H1 (cell line): ENCODE measurements around the gene RIMS3. TPM values are rescaled to one million over a fixed set of nuclear protein-coding genes. Genes with fewer than 3 reads are reported as not detected.

ENCODE experiments used
- BRCA1 ChIP-seq: IDR thresholded peaks from 2 replicates; pipeline ENCODE4 v1.6.1; 2012; ENCODE audit warnings: low read depth, low read length, improper control_type of control experiment
- CBX8 ChIP-seq: fragments of 300-800, 300-1000 bp; sonication (generic); IDR thresholded peaks from 2 replicates; pipeline ENCODE4 v1.7.1; 2016; ENCODE audit warnings: low read depth, low read length, borderline replicate concordance
- CHD2 ChIP-seq: IDR thresholded peaks from 2 replicates; pipeline ENCODE4 v1.6.1; 2012; ENCODE audit warnings: low read length, improper control_type of control experiment
- CREB1 ChIP-seq: IDR thresholded peaks from 2 replicates; pipeline ENCODE4 v1.6.1; 2012; ENCODE audit warnings: inconsistent platforms
- CTBP2 ChIP-seq: IDR thresholded peaks from 2 replicates; pipeline ENCODE4 v1.7.0; 2011; ENCODE audit warnings: borderline replicate concordance, mild to moderate bottlenecking, moderate library complexity, mixed read lengths, low read length; ENCODE audit not compliant: insufficient read depth, insufficient read length
- EGR1 ChIP-seq: IDR thresholded peaks from 2 replicates; pipeline ENCODE4 v1.6.1; 2011; ENCODE audit warnings: low read depth, low read length, borderline replicate concordance
- EP300 ChIP-seq, 2 experiments: IDR thresholded peaks; 1 replicate in 1 of 2; 2 replicates in 1 of 2; pipeline ENCODE4 v1.6.1; 2011 to 2012; ENCODE audit warnings: low read depth in 2 of 2, low read length in 2 of 2, mild to moderate bottlenecking in 2 of 2, borderline replicate concordance in 1 of 2, inconsistent platforms in 1 of 2, moderate library complexity in 1 of 2
- EZH2 ChIP-seq: fragments of 200-600 bp; sonication (generic); IDR thresholded peaks from 2 replicates; pipeline ENCODE4 v1.7.1; 2012; ENCODE audit warnings: low read depth, mild to moderate bottlenecking, moderate library complexity, low read length, inconsistent platforms; ENCODE audit not compliant: severe bottlenecking
- FOSL1 ChIP-seq: IDR thresholded peaks from 2 replicates; pipeline ENCODE4 v1.6.1; 2011; ENCODE audit warnings: mild to moderate bottlenecking, low read depth, low read length, moderate library complexity; ENCODE audit not compliant: insufficient read depth
- HDAC2 ChIP-seq, 2 experiments: fragments of 300-600 bp in 1 of 2; sonication (generic) in 1 of 2; IDR thresholded peaks; 2 replicates each; pipeline ENCODE4 v1.6.1; 2011 to 2012; ENCODE audit warnings: low read depth in 2 of 2, low read length in 2 of 2, mild to moderate bottlenecking in 2 of 2, moderate library complexity in 2 of 2, borderline replicate concordance in 1 of 2, inconsistent platforms in 1 of 2
- JUN ChIP-seq: IDR thresholded peaks from 2 replicates; pipeline ENCODE4 v1.6.1; 2011; ENCODE audit warnings: low read depth, mild to moderate bottlenecking, improper control_type of control experiment, low read length
- MAFK ChIP-seq: IDR thresholded peaks from 2 replicates; pipeline ENCODE4 v1.6.1; 2012; ENCODE audit warnings: low read depth, mild to moderate bottlenecking, improper control_type of control experiment, low read length
- SIN3A ChIP-seq, 2 experiments: IDR thresholded peaks in 1 of 2; conservative IDR thresholded peaks in 1 of 2; 2 replicates each; pipeline ENCODE4 v1.6.1; 2011 to 2012; ENCODE audit warnings: low read length in 2 of 2, improper control_type of control experiment in 1 of 2, low read depth in 1 of 2, mild to moderate bottlenecking in 1 of 2
- SIX5 ChIP-seq: IDR thresholded peaks from 2 replicates; pipeline ENCODE4 v1.6.1; 2011; ENCODE audit warnings: mild to moderate bottlenecking, low read depth, low read length
- TAF1 ChIP-seq: IDR thresholded peaks from 2 replicates; pipeline ENCODE4 v1.6.1; 2011; ENCODE audit warnings: mild to moderate bottlenecking, low read depth, low read length
- YY1 ChIP-seq: IDR thresholded peaks from 2 replicates; pipeline ENCODE4 v1.6.1; 2011; ENCODE audit warnings: low read depth, mild to moderate bottlenecking, low read length
- polyA plus RNA-seq, 7 experiments: library from polyadenylated mRNA; depleted of rRNA in 3 of 7; stranded (reverse) in 5 of 7; unstranded in 2 of 7; fragments of >200 nt in 5 of 7; fragments of 200-250 nt in 2 of 7; gene quantifications; 1 replicate in 5 of 7; 2 replicates in 1 of 7; 4 replicates in 1 of 7; pipeline versions ENCODE4 v1.2.1 to v1.2.3, GENCODE V29; 2011 to 2013; ENCODE audit warnings: missing spikeins in 2 of 7, mixed read lengths in 2 of 7
- total RNA-seq: library from RNA; stranded (reverse); fragmentation: NEBNext Ultra II Directional; extraction: Animal tissue kit (Norgen Biotek cat#: 25700); gene quantifications from 2 replicates; pipeline ENCODE4 v1.2.1, GENCODE V29; 2021
- TF ChIP-seq, protein P1 (sequence below), 3 experiments: IDR thresholded peaks; 1 replicate in 2 of 3; 2 replicates in 1 of 3; pipeline versions ENCODE4 v1.5.1 to v1.6.1; 2011; ENCODE audit warnings: low read length in 3 of 3, mild to moderate bottlenecking in 3 of 3, inconsistent platforms in 2 of 3, low read depth in 1 of 3, moderate library complexity in 1 of 3; ENCODE audit not compliant: insufficient read depth in 1 of 3; ENCODE audit errors: control extremely low read depth in 1 of 3

The RIMS3 gene
- total and polyA plus RNA-seq, 2 of the 8 experiments (the other 6 are each of a cell fraction or from before 2014, with no cell fraction given), result 13.3 to 20.6 TPM

DNA sequence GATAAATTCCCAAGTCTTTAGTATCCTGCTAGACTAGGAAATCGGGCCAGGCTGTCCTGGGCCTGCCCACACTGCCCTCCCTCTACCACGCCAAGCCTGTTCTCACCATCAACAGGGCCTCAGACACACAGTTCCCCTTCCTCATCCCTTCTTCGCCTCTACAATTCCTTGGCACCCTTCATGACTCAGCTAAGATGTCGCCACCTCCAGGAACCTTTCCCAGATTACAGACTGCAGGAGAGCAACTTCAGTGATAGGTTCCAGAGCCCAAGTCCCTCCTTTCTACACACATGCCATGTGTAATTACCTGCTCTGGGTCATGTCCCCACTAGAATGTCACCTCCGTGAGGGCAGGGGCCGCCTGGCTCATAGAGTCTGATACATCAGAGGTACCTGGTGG is 3.3 kb downstream of the RIMS3 start (continued):
- TF ChIP-seq CHD2, result no peak
- no peak for TF ChIP-seq EP300 (IDR thresholded peaks at IDR 0.05; ENCODE audit: borderline replicate concordance in 1 of 2, low read depth in 2 of 2, low read length in 2 of 2)
- TF ChIP-seq EZH2, result no peak
- no peak for TF ChIP-seq EGR1
- TF ChIP-seq FOSL1, result no peak
- TF ChIP-seq, protein P1, sequence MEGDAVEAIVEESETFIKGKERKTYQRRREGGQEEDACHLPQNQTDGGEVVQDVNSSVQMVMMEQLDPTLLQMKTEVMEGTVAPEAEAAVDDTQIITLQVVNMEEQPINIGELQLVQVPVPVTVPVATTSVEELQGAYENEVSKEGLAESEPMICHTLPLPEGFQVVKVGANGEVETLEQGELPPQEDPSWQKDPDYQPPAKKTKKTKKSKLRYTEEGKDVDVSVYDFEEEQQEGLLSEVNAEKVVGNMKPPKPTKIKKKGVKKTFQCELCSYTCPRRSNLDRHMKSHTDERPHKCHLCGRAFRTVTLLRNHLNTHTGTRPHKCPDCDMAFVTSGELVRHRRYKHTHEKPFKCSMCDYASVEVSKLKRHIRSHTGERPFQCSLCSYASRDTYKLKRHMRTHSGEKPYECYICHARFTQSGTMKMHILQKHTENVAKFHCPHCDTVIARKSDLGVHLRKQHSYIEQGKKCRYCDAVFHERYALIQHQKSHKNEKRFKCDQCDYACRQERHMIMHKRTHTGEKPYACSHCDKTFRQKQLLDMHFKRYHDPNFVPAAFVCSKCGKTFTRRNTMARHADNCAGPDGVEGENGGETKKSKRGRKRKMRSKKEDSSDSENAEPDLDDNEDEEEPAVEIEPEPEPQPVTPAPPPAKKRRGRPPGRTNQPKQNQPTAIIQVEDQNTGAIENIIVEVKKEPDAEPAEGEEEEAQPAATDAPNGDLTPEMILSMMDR (IDR thresholded peaks at IDR 0.05; ENCODE audit: control extremely low read depth in 1 of 3, insufficient read depth in 1 of 3, low read depth in 1 of 3, low read length in 3 of 3), result peak in 2 of 3 experiments; percentile 5 to 19; a peak in 2 of 4 replicates
- TF ChIP-seq CBX8, result no peak
- TF ChIP-seq CREB1, result no peak
- no peak for TF ChIP-seq CTBP2
- no peak for TF ChIP-seq TAF1
- no peak for TF ChIP-seq YY1
- TF ChIP-seq SIX5, result no peak
- peak; percentile 38; the same call in 1 of the 2 replicates for TF ChIP-seq MAFK
- no peak for TF ChIP-seq SIN3A (conservative IDR thresholded peaks at IDR 0.05 in 1 of 2, IDR thresholded peaks at IDR 0.05 in 1 of 2; ENCODE audit: low read depth in 1 of 2, low read length in 2 of 2)
- no peak for TF ChIP-seq JUN
- TF ChIP-seq HDAC2 (IDR thresholded peaks at IDR 0.05; ENCODE audit: borderline replicate concordance in 1 of 2, low read depth in 2 of 2, low read length in 2 of 2), result no peak
- TF ChIP-seq BRCA1, result no peak
- TF ChIP-seq, all 59 proteins: peak for 4
